Prostate gland (tissue), 2 donors: ENCODE measurements around the gene CHRNE. TPM values are rescaled to one million over a fixed set of nuclear protein-coding genes. Genes with fewer than 3 reads are reported as not detected.

ENCODE experiments used
- DNase-seq: peaks from one replicate; pipeline ENCODE4 v3.0.0-alpha.2; 2019; ENCODE audit warnings: low spot score
- H3K27ac ChIP-seq, 2 donors: fragments of 200-600 bp; sonication (generic); 2 replicates each; pipeline ENCODE4 v1.5.1; 2017 to 2019
- H3K27me3 ChIP-seq: fragments of 200-600 bp; sonication (generic); replicated peaks from 2 replicates; pipeline ENCODE4 v1.5.1; 2019; ENCODE audit not compliant: insufficient read depth
- H3K36me3 ChIP-seq, 2 donors: fragments of 200-600 bp; sonication (generic); 1 replicate in 1 of 2; 2 replicates in 1 of 2; pipeline versions ENCODE4 v1.5.1 to v1.8.1; 2017 to 2019
- H3K4me1 ChIP-seq: fragments of 200-600 bp; sonication (generic); replicated peaks from 2 replicates; pipeline ENCODE4 v1.5.1; 2019
- H3K4me3 ChIP-seq, 2 donors: fragments of 200-600 bp; sonication (generic); 2 replicates each; pipeline ENCODE4 v1.5.1; 2017 to 2019
- H3K9me3 ChIP-seq: fragments of 200-600 bp; sonication (generic); 2 replicates; pipeline ENCODE4 v1.5.1; 2017
- POLR2A ChIP-seq: fragments of 450-650 bp; IDR thresholded peaks from one replicate; pipeline ENCODE4 v1.6.1; 2016; ENCODE audit warnings: antibody characterized with exemption, mild to moderate bottlenecking
- POLR2AphosphoS5 ChIP-seq: sonication (generic); formaldehyde crosslinking; IDR thresholded peaks from one replicate; pipeline ENCODE4 v1.6.1; 2017; ENCODE audit warnings: antibody characterized with exemption
- WGBS: methylation state at CpG from one replicate; pipeline ENCODE4 v1.1.5; 2018; 5-methylcytosine and 5-hydroxymethylcytosine counted together
- intact Hi-C: fragments of 100-400 bp; cut with DNase I; formaldehyde crosslinking; loops from one replicate; pipeline ENCODE4 v1.14.2; 2022
- total RNA-seq, 2 donors: library from RNA; depleted of rRNA; stranded (reverse); fragments of >200 nt; gene quantifications; one replicate each; pipeline ENCODE4 v1.1.0, GENCODE V29; 2016
- TF ChIP-seq, protein P1 (sequence below), 4 experiments: fragments of 200-600 bp in 2 of 4; fragments of 450-650 bp in 2 of 4; sonication (generic) in 2 of 4; IDR thresholded peaks; 1 replicate in 3 of 4; 2 replicates in 1 of 4; pipeline ENCODE4 v1.5.1; 2016 to 2019; ENCODE audit warnings: antibody characterized with exemption in 4 of 4, mild to moderate bottlenecking in 2 of 4, moderate library complexity in 2 of 4

Gene CHRNE
- total RNA-seq, 2 donors from 2014 or later, result 0.64 to 1.0 TPM

DNA sequence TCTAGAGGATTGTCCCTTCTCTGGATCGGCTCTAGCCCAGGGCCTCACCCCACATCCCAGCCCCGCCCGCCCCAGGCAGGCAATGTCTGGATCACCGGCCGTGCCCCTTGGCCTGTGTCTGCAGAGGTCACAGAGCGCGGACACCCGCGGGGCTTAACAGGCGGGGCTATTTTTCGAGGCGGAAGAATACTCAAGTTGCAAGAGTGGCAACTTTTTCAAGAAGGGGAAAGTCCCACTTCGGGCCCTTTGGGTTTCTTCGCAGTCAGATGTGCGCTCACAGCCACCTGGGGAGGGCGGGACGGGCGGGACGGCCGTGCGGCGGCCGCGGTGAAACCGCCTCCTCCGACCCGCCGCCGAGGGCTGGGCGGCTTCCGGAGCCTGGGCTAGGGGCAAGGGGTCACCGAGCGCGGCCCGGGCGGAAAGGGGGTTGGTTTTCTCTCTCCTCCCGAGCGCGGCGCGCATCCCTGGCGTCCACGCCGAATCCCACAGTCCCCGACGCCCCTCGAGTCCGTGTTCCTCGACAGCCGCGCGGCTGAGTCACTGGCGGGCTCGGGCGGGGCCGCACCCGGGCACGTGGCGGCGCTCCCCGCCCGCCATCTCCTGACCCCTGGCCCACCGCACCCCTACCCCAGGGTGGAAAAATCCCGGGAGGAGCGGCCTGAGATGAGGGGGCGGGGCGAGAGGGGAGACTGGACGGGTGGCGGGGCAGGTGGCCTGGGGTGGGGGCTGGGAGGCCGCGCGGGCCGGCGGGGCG lies 46.6 kb upstream of the CHRNE start:
- Histone ChIP-seq H3K27ac (peak overlapping the region; percentile 88 to 96), H3K9me3 (no peaks in the 10 kb centered on the region), H3K27me3 (no peaks in the 10 kb centered on the region), H3K4me1 (peaks cover 15% of the 10 kb centered on the region), H3K4me3 (peak overlapping the region; percentile 94 to 100), H3K36me3 (no peaks in the 10 kb centered on the region)
- intact Hi-C loops, result loop anchor here (2.0 to 5.0 kb wide), 2 partner anchors 17 to 38 kb away; partner anchors contain the start of genes CAMTA2 and SPAG7
- TF ChIP-seq POLR2A, result peak; percentile 18
- TF ChIP-seq, protein P1, sequence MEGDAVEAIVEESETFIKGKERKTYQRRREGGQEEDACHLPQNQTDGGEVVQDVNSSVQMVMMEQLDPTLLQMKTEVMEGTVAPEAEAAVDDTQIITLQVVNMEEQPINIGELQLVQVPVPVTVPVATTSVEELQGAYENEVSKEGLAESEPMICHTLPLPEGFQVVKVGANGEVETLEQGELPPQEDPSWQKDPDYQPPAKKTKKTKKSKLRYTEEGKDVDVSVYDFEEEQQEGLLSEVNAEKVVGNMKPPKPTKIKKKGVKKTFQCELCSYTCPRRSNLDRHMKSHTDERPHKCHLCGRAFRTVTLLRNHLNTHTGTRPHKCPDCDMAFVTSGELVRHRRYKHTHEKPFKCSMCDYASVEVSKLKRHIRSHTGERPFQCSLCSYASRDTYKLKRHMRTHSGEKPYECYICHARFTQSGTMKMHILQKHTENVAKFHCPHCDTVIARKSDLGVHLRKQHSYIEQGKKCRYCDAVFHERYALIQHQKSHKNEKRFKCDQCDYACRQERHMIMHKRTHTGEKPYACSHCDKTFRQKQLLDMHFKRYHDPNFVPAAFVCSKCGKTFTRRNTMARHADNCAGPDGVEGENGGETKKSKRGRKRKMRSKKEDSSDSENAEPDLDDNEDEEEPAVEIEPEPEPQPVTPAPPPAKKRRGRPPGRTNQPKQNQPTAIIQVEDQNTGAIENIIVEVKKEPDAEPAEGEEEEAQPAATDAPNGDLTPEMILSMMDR (IDR thresholded peaks at IDR 0.05), result no peak
- no peak for TF ChIP-seq POLR2AphosphoS5
- under 1% methylated on average over 41 of the region's 75 CpGs for WGBS
- DNase-seq, result peak; percentile 44

DNA sequence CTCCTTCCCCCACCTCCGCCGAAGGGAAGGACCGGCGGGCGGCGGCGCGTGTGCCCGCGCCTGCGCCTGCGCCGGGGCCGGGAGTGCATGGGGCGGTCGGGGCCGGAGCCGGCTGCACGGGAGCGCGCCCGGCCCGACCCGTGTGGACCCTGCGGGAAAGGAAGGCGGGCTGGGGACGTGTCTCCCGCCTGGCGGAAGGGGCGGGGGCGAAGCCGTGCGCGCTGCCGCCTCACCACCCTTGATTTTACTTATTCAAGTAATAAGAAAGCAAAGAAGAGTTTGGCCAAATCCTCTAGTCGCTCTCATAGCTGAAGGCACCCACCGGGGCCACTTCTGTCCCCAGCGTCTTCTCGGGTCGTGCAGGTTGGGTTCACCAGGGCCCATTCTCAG lies 46.0 kb upstream of the CHRNE start:
- TF ChIP-seq POLR2A (peak; percentile 49), POLR2AphosphoS5 (no peak)
- TF ChIP-seq, protein P1 (IDR thresholded peaks at IDR 0.05), result peak in 1 of 4 experiments; percentile 8
- Histone ChIP-seq H3K36me3 (no peaks in the 10 kb centered on the region), H3K9me3 (no peaks in the 10 kb centered on the region), H3K27ac (peak overlapping the region; percentile 88 to 96), H3K27me3 (no peaks in the 10 kb centered on the region), H3K4me3 (peak overlapping the region; percentile 94 to 100), H3K4me1 (peaks cover 15% of the 10 kb centered on the region)
- intact Hi-C loops, result loop anchor here (1.0 to 5.0 kb wide), 3 partner anchors 18 to 48 kb away; partner anchors contain the start of genes CAMTA2, INCA1, KIF1C and SPAG7
- under 1% methylated on average over 37 of the region's 40 CpGs for WGBS
- DNase-seq, result peak; percentile 73

DNA sequence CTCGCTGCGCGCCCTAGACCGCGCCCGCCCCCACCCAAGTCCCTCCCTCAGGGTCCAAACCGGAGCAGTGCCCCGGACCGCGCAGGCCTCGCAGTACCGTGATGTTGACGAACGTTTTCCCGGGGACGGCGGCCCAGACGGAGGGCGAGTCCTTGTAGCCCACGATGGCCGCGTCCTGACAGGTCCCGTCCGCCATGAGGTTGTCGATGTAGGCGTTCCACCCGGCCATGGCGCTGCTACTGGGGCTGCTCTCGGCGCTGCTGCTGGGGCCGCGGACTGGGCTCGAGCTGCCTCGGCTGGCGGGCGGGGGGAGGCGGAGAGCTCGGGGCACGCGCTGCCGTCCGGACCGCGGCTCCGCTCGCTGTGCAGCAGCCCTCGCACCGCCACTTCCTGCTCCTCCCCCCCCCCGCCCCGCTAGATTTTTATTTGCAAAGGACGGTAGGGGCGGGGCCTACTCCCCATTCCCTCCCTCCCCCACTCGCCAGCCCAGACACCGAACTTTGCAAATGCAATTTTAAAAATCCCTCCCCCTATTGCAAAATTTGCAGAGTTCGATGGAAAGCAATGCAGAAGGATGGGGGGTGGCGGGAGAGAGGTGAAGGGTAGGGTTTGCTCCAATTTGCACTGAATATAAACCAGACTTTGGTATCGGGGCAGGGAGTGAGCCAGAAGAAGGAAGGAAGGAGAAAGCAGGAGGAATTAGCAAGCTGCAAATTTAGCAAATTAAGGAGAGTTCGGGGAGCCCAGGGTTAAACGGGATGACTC lies 45.5 kb upstream of the CHRNE start, which contains the start of gene PFN1:
Gene PFN1, minus strand, starts transcription at position 365 of the 765 bp plus-strand sequence. Its CDS starts 136 bp downstream, at position 229.
- peak within 1 kb of the TSS; percentile 88 to 96 for H3K27ac ChIP-seq
- DNase-seq, result peak; percentile 87
- TF ChIP-seq POLR2AphosphoS5 (peak; percentile 36), POLR2A (peak; percentile 86)
- TF ChIP-seq, protein P1 (IDR thresholded peaks at IDR 0.05), result no peak
- no peaks in the 10 kb centered on the region for H3K36me3 ChIP-seq
- no peaks in the 10 kb centered on the region for H3K27me3 ChIP-seq
- peaks cover 15% of the 10 kb centered on the region for H3K4me1 ChIP-seq
- peak within 1 kb of the TSS; percentile 94 to 100 for H3K4me3 ChIP-seq
- intact Hi-C loops, result loop anchor here (1.0 to 5.0 kb wide), 3 partner anchors 18 to 49 kb away; partner anchors contain the start of genes CAMTA2, INCA1, KIF1C and SPAG7
- no peaks in the 10 kb centered on the region for H3K9me3 ChIP-seq
- WGBS, result under 1% methylated on average over 57 of the region's 59 CpGs

- peaks cover 15% of the 10 kb centered on the region for H3K4me1 ChIP-seq
- no peaks in the 10 kb centered on the region for H3K27me3 ChIP-seq
- peak overlapping the region; percentile 88 to 96 for H3K27ac ChIP-seq
- TF ChIP-seq POLR2AphosphoS5 (peak; percentile 12), POLR2A (no peak)
- TF ChIP-seq, protein P1 (IDR thresholded peaks at IDR 0.05), result peak in 1 of 4 experiments; percentile 3
- intact Hi-C loops, result loop anchor here (1.0 to 5.0 kb wide), 3 partner anchors 19 to 50 kb away; partner anchors contain the start of genes CAMTA2, INCA1, KIF1C and SPAG7
- no peaks in the 10 kb centered on the region for H3K9me3 ChIP-seq
- peak; percentile 33 for DNase-seq
- peaks cover 0 to 1% of the 10 kb centered on the region in 2 donors for H3K36me3 ChIP-seq
- WGBS, result under 1% methylated on average over 36 of the region's 56 CpGs
- H3K4me3 ChIP-seq, result peak overlapping the region; percentile 94 to 100
Measured at GRCh38 chr17:4947411-4948165, 44.7 kb upstream of the CHRNE start.
